ENCODE data around the gene CALM1. TPM values are rescaled to one million over a fixed set of nuclear protein-coding genes. Genes with fewer than 3 reads are reported as not detected.

The CALM1 gene
- total RNA-seq, 4 donors from 2014 or later: 425 to 902 (median 829) TPM

- H3K27ac ChIP-seq: no peak overlapping the region
- no peak for TF ChIP-seq POLR2AphosphoS5 (IDR thresholded peaks at IDR 0.05)
- TF ChIP-seq, protein P1, sequence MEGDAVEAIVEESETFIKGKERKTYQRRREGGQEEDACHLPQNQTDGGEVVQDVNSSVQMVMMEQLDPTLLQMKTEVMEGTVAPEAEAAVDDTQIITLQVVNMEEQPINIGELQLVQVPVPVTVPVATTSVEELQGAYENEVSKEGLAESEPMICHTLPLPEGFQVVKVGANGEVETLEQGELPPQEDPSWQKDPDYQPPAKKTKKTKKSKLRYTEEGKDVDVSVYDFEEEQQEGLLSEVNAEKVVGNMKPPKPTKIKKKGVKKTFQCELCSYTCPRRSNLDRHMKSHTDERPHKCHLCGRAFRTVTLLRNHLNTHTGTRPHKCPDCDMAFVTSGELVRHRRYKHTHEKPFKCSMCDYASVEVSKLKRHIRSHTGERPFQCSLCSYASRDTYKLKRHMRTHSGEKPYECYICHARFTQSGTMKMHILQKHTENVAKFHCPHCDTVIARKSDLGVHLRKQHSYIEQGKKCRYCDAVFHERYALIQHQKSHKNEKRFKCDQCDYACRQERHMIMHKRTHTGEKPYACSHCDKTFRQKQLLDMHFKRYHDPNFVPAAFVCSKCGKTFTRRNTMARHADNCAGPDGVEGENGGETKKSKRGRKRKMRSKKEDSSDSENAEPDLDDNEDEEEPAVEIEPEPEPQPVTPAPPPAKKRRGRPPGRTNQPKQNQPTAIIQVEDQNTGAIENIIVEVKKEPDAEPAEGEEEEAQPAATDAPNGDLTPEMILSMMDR (IDR thresholded peaks at IDR 0.05): no peak
- no peaks in the 10 kb centered on the region for H3K4me1 ChIP-seq
- H3K36me3 ChIP-seq: no peaks in the 10 kb centered on the region
- 96% methylated on average over 3 of the region's 4 CpGs; no CpG with 5 or more reads in 1 of the 2 donors for WGBS, 2 donors (ENCODE audit: low coverage in 1 of 2)
- H3K4me3 ChIP-seq: no peak overlapping the region
- H3K9me3 ChIP-seq: no peaks in the 10 kb centered on the region
- peaks cover 14% of the 10 kb centered on the region for H3K27me3 ChIP-seq
- ATAC-seq: no peak
These were observed 34.3 kb upstream of the CALM1 start for GRCh38 chr14:90362558-90362896.

DNA sequence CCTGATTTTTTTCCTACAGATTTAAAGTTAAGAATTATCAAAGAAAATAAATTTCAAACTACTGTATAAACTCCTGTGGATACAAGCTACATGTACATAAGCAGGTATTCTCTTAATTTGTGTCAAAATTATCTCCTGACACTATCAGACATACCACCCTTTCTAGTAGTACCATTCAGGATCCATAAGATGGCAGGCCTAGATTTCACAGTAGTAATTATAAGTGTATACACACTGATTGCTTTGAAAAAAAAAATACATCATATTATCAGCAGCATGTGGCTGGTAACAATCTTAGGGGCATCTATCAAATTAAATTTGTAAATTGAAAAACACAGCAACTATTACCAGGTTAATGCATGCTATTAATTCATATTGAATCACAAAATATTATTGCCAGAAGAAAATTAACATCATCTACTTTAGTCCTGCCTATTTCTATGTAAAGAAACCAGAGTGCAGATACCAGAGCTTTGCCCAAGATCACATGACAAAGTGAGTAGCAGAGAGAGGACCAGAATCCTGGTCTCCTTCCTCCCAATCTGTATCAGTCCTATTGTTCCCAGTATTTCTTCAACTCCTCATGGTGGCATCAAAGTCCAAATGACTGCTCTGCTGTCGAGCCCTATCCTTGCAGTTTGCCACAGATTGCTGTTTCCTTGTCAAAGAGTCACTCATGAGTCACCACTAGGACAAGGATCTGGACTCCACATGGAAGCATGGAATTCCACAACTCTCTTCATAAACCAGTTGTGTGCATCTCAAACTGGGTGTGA, 27.7 kb upstream of the CALM1 start:
- no peaks in the 10 kb centered on the region for H3K4me1 ChIP-seq
- no peaks in the 10 kb centered on the region for H3K36me3 ChIP-seq
- H3K27me3 ChIP-seq: no peaks in the 10 kb centered on the region
- 20 to 71% methylated on average over 1 of the region's 1 CpG for WGBS, 2 donors (ENCODE audit: low coverage in 1 of 2)
- ATAC-seq: no peak
- TF ChIP-seq, protein P1 (IDR thresholded peaks at IDR 0.05): peak in 1 of 4 experiments; percentile 17
- TF ChIP-seq POLR2AphosphoS5 (IDR thresholded peaks at IDR 0.05): no peak
- no peak overlapping the region for H3K27ac ChIP-seq
- no peak overlapping the region for H3K4me3 ChIP-seq
- H3K9me3 ChIP-seq: no peaks in the 10 kb centered on the region

DNA sequence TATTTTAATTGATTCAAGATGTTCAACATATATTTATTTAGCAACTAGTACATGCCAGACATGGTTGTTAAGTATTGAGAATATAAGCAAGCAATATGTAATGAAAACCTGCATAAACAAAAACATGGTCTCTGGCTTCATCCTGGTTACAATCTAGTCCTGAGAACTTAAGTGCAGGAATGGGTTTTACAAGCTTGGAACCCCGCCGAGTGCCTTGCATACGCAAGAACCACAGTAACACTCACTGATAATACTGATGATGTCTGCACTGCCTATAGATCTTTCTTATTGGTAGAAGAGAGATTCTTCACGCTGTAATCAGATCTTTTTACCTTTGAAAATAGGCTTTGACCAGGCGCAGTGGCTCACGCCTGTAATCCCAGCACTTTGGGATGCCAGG, 22.9 kb upstream of the CALM1 start:
- Histone ChIP-seq H3K36me3 (no peaks in the 10 kb centered on the region), H3K4me3 (no peak overlapping the region), H3K27ac (no peak overlapping the region), H3K27me3 (no peaks in the 10 kb centered on the region), H3K9me3 (no peaks in the 10 kb centered on the region), H3K4me1 (no peaks in the 10 kb centered on the region)
- WGBS, 2 donors (ENCODE audit: low coverage in 1 of 2): 85 to 100% methylated on average over 3 to 6 of the region's 6 CpGs
- TF ChIP-seq, protein P1 (IDR thresholded peaks at IDR 0.05): no peak
- TF ChIP-seq POLR2AphosphoS5 (IDR thresholded peaks at IDR 0.05) (no peak), EP300 (IDR thresholded peaks at IDR 0.05) (no peak), POLR2A (IDR thresholded peaks at IDR 0.05) (no peak)
- no peak for ATAC-seq

DNA sequence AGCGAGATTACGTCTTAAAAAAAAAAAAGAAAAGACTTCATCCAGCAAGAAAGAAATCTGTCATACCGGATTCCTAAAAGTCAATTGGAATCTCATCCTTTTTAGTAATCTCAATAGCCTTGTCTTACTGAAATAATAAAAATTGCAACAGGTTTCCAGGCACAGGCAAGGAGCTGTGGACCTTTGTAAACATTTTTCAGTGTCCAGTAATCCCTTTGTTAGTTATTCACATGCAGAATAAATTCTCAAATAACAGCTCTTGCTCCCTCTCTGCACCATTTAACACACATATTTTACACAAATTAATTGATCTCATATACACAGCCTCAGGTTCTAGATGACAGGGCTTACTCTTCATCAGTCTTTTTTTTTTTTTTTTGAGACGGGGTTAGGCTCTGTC, 22.0 kb upstream of the CALM1 start:
- TF ChIP-seq POLR2AphosphoS5 (IDR thresholded peaks at IDR 0.05): no peak
- no peak for TF ChIP-seq EP300 (IDR thresholded peaks at IDR 0.05)
- TF ChIP-seq POLR2A (IDR thresholded peaks at IDR 0.05): no peak
- TF ChIP-seq, protein P1 (IDR thresholded peaks at IDR 0.05): no peak
- ATAC-seq: no peak
- H3K36me3 ChIP-seq: no peaks in the 10 kb centered on the region
- H3K9me3 ChIP-seq: no peaks in the 10 kb centered on the region
- no peaks in the 10 kb centered on the region for H3K27me3 ChIP-seq
- no peak overlapping the region for H3K27ac ChIP-seq
- H3K4me1 ChIP-seq: no peaks in the 10 kb centered on the region
- 83 to 94% methylated on average over 1 to 4 of the region's 4 CpGs for WGBS, 2 donors (ENCODE audit: low coverage in 1 of 2)
- H3K4me3 ChIP-seq: no peak overlapping the region

DNA sequence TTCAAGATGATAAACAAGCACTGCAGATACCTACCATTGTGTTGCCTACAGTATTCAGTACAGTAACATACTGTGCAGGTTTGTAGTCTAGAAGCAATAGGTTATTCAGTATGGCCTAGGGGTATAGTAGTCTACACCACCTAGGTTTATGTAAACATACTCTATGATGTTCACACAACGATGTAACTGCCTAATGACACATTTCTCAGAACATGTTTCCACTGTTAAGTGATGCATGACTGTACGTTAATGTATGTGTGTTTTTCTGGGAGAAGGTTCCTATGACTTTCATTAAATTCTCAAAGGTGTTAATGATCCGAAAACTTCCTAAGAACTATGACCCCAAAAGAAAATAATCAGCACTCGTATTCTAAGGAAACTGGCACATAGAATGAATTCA, 20.9 kb upstream of the CALM1 start:
- TF ChIP-seq, protein P1 (IDR thresholded peaks at IDR 0.05): no peak
- no peak for TF ChIP-seq POLR2A (IDR thresholded peaks at IDR 0.05)
- no peak for TF ChIP-seq EP300 (IDR thresholded peaks at IDR 0.05)
- no peaks in the 10 kb centered on the region for H3K36me3 ChIP-seq
- no peak overlapping the region for H3K4me3 ChIP-seq
- ATAC-seq: no peak
- H3K9me3 ChIP-seq: no peaks in the 10 kb centered on the region
- 77 to 90% methylated on average over 4 of the region's 4 CpGs for WGBS, 2 donors (ENCODE audit: low coverage in 1 of 2)
- H3K27ac ChIP-seq: no peak overlapping the region
- H3K4me1 ChIP-seq: peaks cover 0 to 8% (median 0%) of the 10 kb centered on the region in 3 donors
- H3K27me3 ChIP-seq: no peaks in the 10 kb centered on the region
